Measurements from ENCODE around the gene PAF1. TPM values are rescaled to one million over a fixed set of nuclear protein-coding genes. Genes with fewer than 3 reads are reported as not detected.

The PAF1 gene
- total RNA-seq, 2 donors from 2014 or later = 31.9 to 41.6 TPM

GRCh38 chr19:39400061-39400460, 9.2 kb upstream of the PAF1 start:
- no peak for DNase-seq
- Histone ChIP-seq H3K9me3 (no peaks in the 10 kb centered on the region), H3K27ac (peak overlapping the region; percentile 99), H3K36me3 (no peaks in the 10 kb centered on the region), H3K27me3 (no peaks in the 10 kb centered on the region), H3K4me1 (peaks cover 24% of the 10 kb centered on the region), H3K4me3 (no peak overlapping the region), H3K9ac (ENCODE audit: low read depth in 2 of 2, low read length in 2 of 2) (peak overlapping the region in 1 of 2 donors; percentile 70)
- no peak for TF ChIP-seq CTCF (IDR thresholded peaks at IDR 0.05)
- intact Hi-C loops (cut with DNase I) = no loop called here

GRCh38 chr19:39399668-39400050, 8.8 kb upstream of the PAF1 start:
- no peak overlapping the region for H3K4me3 ChIP-seq
- peaks cover 24% of the 10 kb centered on the region for H3K4me1 ChIP-seq
- intact Hi-C loops (cut with DNase I) = no loop called here
- no peaks in the 10 kb centered on the region for H3K27me3 ChIP-seq
- peak overlapping the region; percentile 99 for H3K27ac ChIP-seq
- no peak for TF ChIP-seq CTCF (IDR thresholded peaks at IDR 0.05)
- H3K9ac ChIP-seq (ENCODE audit: low read depth in 2 of 2, low read length in 2 of 2) = peak overlapping the region; percentile 1 to 70
- no peak for DNase-seq
- no peaks in the 10 kb centered on the region for H3K9me3 ChIP-seq
- H3K36me3 ChIP-seq = no peaks in the 10 kb centered on the region

- peak; percentile 89 for DNase-seq
- Histone ChIP-seq H3K4me1 (peaks cover 24% of the 10 kb centered on the region), H3K27me3 (no peaks in the 10 kb centered on the region), H3K9ac (ENCODE audit: low read depth in 2 of 2, low read length in 2 of 2) (peak overlapping the region; percentile 73 to 95), H3K27ac (peak overlapping the region; percentile 99), H3K9me3 (no peaks in the 10 kb centered on the region), H3K36me3 (no peaks in the 10 kb centered on the region), H3K4me3 (peak overlapping the region; percentile 10)
- no peak for TF ChIP-seq CTCF (IDR thresholded peaks at IDR 0.05)
- intact Hi-C loops (cut with DNase I) = no loop called here
Observed at GRCh38 chr19:39398297-39398864, 7.5 kb upstream of the PAF1 start.

GRCh38 chr19:39397360-39398296, 6.7 kb upstream of the PAF1 start:
- peak; percentile 96 for TF ChIP-seq CTCF (IDR thresholded peaks at IDR 0.05)
- Histone ChIP-seq H3K4me3 (peak overlapping the region; percentile 10), H3K9me3 (no peaks in the 10 kb centered on the region), H3K27me3 (no peaks in the 10 kb centered on the region), H3K36me3 (no peaks in the 10 kb centered on the region), H3K4me1 (peaks cover 24% of the 10 kb centered on the region), H3K9ac (ENCODE audit: low read depth in 2 of 2, low read length in 2 of 2) (peak overlapping the region; percentile 73 to 95), H3K27ac (peak overlapping the region; percentile 99)
- intact Hi-C loops (cut with DNase I) = no loop called here
- peak; percentile 97 for DNase-seq

GRCh38 chr19:39390451-39390750, 505 bp downstream of the PAF1 start:
- intact Hi-C loops (cut with DNase I) = no loop called here
- H3K9me3 ChIP-seq = no peaks in the 10 kb centered on the region
- peak overlapping the region; percentile 96 to 99 for H3K9ac ChIP-seq (ENCODE audit: low read depth in 2 of 2, low read length in 2 of 2)
- DNase-seq = peak; percentile 77
- no peaks in the 10 kb centered on the region for H3K27me3 ChIP-seq
- H3K4me3 ChIP-seq = peak overlapping the region; percentile 83
- H3K36me3 ChIP-seq = peaks cover 4% of the 10 kb centered on the region
- H3K4me1 ChIP-seq = peaks cover 9% of the 10 kb centered on the region
- peak overlapping the region; percentile 81 for H3K27ac ChIP-seq
- TF ChIP-seq CTCF (IDR thresholded peaks at IDR 0.05) = no peak
